Testis (tissue), 3 donors: Measurements from ENCODE around the gene SPON1. TPM values are rescaled to one million over a fixed set of nuclear protein-coding genes. Genes with fewer than 3 reads are reported as not detected.
"Not testable (repeated sequence)": the region's sequence is repeated elsewhere in the genome, so short reads cannot be mapped to it uniquely, and the experiment has no call there.

Source experiments
- DNase-seq: peaks from one replicate; pipeline ENCODE4 v3.0.0-alpha.2; 2019
- H3K27ac ChIP-seq, 2 donors: fragments of 200-600 bp; sonication (generic); one replicate each; pipeline ENCODE4 v1.5.1; 2019
- H3K27me3 ChIP-seq: fragments of 200-600 bp; sonication (generic); one replicate; pipeline ENCODE4 v1.5.1; 2019
- H3K36me3 ChIP-seq: fragments of 200-600 bp; sonication (generic); one replicate; pipeline ENCODE4 v1.5.1; 2017; ENCODE audit warnings: low read depth; ENCODE audit errors: missing control alignments
- H3K4me1 ChIP-seq: fragments of 200-600 bp; sonication (generic); one replicate; pipeline ENCODE4 v1.5.1; 2019
- H3K4me3 ChIP-seq, 2 donors: fragments of 200-600 bp; sonication (generic); one replicate each; pipeline ENCODE4 v1.5.1; 2017 to 2019
- H3K9me3 ChIP-seq: fragments of 200-600 bp; sonication (generic); one replicate; pipeline ENCODE4 v1.5.1; 2017
- POLR2A ChIP-seq: fragments of 450-650 bp; IDR thresholded peaks from one replicate; pipeline ENCODE4 v1.6.1; 2017; ENCODE audit warnings: antibody characterized with exemption, mild to moderate bottlenecking, moderate library complexity
- WGBS, 2 donors: methylation state at CpG; one replicate each; pipeline ENCODE4 v1.1.5; 2018; 5-methylcytosine and 5-hydroxymethylcytosine counted together
- intact Hi-C: fragments of 100-400 bp; cut with DNase I; formaldehyde crosslinking; loops from one replicate; pipeline ENCODE4 v1.15.1; 2023; ENCODE audit warnings: low total_unique reads
- polyA plus RNA-seq: library from polyadenylated mRNA; stranded (reverse); fragments of 350-450 nt; fragmentation: Illumina TruSeq; extraction: RNeasy Lipid Tissue Mini Kit (QIAGEN cat#74804); gene quantifications from one replicate; pipeline ENCODE4 v1.2.3, GENCODE V29; 2014; ENCODE audit warnings: low read depth, low replicate concordance; ENCODE audit not compliant: insufficient read depth
- total RNA-seq, 2 donors: library from RNA; depleted of rRNA; stranded (reverse); fragments of >200 nt; gene quantifications; one replicate each; pipeline ENCODE4 v1.2.3, GENCODE V29; 2016
- TF ChIP-seq, protein P1 (sequence below), 3 experiments: fragments of 450-650 bp in 2 of 3; fragments of 200-600 bp in 1 of 3; sonication (generic) in 1 of 3; IDR thresholded peaks; one replicate each; pipeline ENCODE4 v1.5.1; 2016 to 2019; ENCODE audit warnings: antibody characterized with exemption in 3 of 3, mild to moderate bottlenecking in 2 of 3, moderate library complexity in 1 of 3

Gene SPON1
- total and polyA plus RNA-seq, 3 donors from 2014 or later, result 6.9 to 11.9 (median 7.6) TPM

GRCh38 chr11:14149683-14150082 is 187.2 kb downstream of the SPON1 start:
- Histone ChIP-seq H3K36me3 (no peaks in the 10 kb centered on the region), H3K27me3 (no peaks in the 10 kb centered on the region), H3K4me3 (no peak overlapping the region), H3K27ac (no peak overlapping the region), H3K4me1 (no peaks in the 10 kb centered on the region), H3K9me3 (no peaks in the 10 kb centered on the region)
- 63 to 68% methylated on average over 2 of the region's 2 CpGs for WGBS, 2 donors
- no peak for TF ChIP-seq POLR2A
- TF ChIP-seq, protein P1, sequence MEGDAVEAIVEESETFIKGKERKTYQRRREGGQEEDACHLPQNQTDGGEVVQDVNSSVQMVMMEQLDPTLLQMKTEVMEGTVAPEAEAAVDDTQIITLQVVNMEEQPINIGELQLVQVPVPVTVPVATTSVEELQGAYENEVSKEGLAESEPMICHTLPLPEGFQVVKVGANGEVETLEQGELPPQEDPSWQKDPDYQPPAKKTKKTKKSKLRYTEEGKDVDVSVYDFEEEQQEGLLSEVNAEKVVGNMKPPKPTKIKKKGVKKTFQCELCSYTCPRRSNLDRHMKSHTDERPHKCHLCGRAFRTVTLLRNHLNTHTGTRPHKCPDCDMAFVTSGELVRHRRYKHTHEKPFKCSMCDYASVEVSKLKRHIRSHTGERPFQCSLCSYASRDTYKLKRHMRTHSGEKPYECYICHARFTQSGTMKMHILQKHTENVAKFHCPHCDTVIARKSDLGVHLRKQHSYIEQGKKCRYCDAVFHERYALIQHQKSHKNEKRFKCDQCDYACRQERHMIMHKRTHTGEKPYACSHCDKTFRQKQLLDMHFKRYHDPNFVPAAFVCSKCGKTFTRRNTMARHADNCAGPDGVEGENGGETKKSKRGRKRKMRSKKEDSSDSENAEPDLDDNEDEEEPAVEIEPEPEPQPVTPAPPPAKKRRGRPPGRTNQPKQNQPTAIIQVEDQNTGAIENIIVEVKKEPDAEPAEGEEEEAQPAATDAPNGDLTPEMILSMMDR (IDR thresholded peaks at IDR 0.05), result no peak
- DNase-seq, result no peak
- intact Hi-C loops, result loop anchor here (10.0 kb wide), 1 partner anchor 185 kb away; the partner anchor contains the start of gene SPON1

GRCh38 chr11:14150878-14151277 is 188.4 kb downstream of the SPON1 start:
- intact Hi-C loops, result no loop called here
- no peak for DNase-seq
- no peaks in the 10 kb centered on the region for H3K9me3 ChIP-seq
- H3K4me3 ChIP-seq, result no peak overlapping the region
- no peaks in the 10 kb centered on the region for H3K36me3 ChIP-seq
- no peaks in the 10 kb centered on the region for H3K4me1 ChIP-seq
- H3K27me3 ChIP-seq, result no peaks in the 10 kb centered on the region
- TF ChIP-seq POLR2A, result no peak
- H3K27ac ChIP-seq, result no peak overlapping the region
- 90 to 96% methylated on average over 4 of the region's 4 CpGs for WGBS, 2 donors

DNA sequence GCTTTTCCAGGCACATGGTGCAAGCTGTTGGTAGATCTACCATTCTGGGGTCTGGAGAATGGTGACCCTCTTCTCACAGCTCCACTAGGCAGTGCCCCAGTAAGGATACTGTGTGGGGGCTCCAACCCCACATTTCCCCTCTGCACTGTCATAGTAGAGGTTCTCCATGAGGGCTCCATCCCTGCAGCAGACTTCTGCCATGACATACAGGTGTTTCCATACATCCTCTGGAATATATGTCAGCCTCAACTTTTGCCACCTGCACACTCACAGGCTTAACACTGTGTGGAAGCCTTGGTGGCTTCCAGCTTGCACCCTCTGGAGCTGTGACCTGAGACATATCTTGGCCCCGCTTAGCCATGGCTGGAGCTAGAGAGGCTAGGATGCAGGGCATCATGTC is 191.6 kb downstream of the SPON1 start:
- DNase-seq, H3K36me3 ChIP-seq, intact Hi-C loops, H3K4me1 ChIP-seq, H3K27me3 ChIP-seq, H3K27ac ChIP-seq, H3K9me3 ChIP-seq, H3K4me3 ChIP-seq: not testable (repeated sequence)
- WGBS, 2 donors, result 71 to 83% methylated on average over 1 of the region's 1 CpG

GRCh38 chr11:14158393-14158792 is 195.9 kb downstream of the SPON1 start:
- Histone ChIP-seq H3K9me3 (no peaks in the 10 kb centered on the region), H3K4me3 (no peak overlapping the region), H3K4me1 (no peaks in the 10 kb centered on the region), H3K27ac (no peak overlapping the region), H3K36me3 (no peaks in the 10 kb centered on the region), H3K27me3 (no peaks in the 10 kb centered on the region)
- 86 to 91% methylated on average over 1 of the region's 1 CpG for WGBS, 2 donors
- intact Hi-C loops, result no loop called here
- DNase-seq, result no peak
- no peak for TF ChIP-seq POLR2A
- TF ChIP-seq, protein P1 (IDR thresholded peaks at IDR 0.05), result no peak

- Histone ChIP-seq H3K27ac (no peak overlapping the region), H3K4me1 (no peaks in the 10 kb centered on the region), H3K9me3 (no peaks in the 10 kb centered on the region), H3K36me3 (no peaks in the 10 kb centered on the region), H3K4me3 (no peak overlapping the region), H3K27me3 (no peaks in the 10 kb centered on the region)
- intact Hi-C loops, result no loop called here
- no peak for DNase-seq
- TF ChIP-seq, protein P1 (IDR thresholded peaks at IDR 0.05), result no peak
- TF ChIP-seq POLR2A, result no peak
- WGBS, 2 donors, result 80% methylated on average over 1 to 2 of the region's 2 CpGs
Observed at GRCh38 chr11:14163576-14163975, 201.1 kb downstream of the SPON1 start.

DNA sequence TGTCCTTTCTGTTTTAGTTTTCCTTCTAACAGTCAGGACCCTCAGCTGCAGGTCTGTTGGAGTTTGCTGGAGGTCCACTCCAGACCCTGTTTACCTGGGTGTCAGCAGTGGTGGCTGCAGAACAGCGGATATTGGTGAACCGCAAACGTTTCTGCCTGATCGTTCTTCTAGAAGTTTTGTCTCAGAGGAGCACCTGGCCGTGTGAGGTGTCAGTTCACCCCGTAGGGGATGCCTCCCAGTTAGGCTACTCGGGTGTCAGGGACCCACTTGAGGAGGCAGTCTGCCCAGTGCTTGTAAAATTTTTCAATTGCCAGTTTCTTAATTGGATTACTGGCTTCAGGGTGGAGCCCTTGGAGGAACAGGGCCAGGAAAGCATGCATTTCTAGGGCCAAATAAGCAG is 211.2 kb downstream of the SPON1 start:
- 88 to 91% methylated on average over 7 of the region's 7 CpGs for WGBS, 2 donors
- H3K36me3 ChIP-seq, H3K27ac ChIP-seq, H3K9me3 ChIP-seq, H3K4me3 ChIP-seq, H3K4me1 ChIP-seq, DNase-seq, intact Hi-C loops, H3K27me3 ChIP-seq: not testable (repeated sequence)
